Testis (tissue), 2 donors: ENCODE measurements around the gene SLC24A1.

Source experiments
- CTCF ChIP-seq, 3 experiments: fragments of 450-650 bp in 2 of 3; fragments of 200-600 bp in 1 of 3; sonication (generic) in 1 of 3; IDR thresholded peaks; one replicate each; pipeline ENCODE4 v1.5.1; 2016 to 2019; ENCODE audit warnings: antibody characterized with exemption in 3 of 3, mild to moderate bottlenecking in 2 of 3, moderate library complexity in 1 of 3
- POLR2A ChIP-seq: fragments of 450-650 bp; IDR thresholded peaks from one replicate; pipeline ENCODE4 v1.6.1; 2017; ENCODE audit warnings: antibody characterized with exemption, mild to moderate bottlenecking, moderate library complexity

GRCh38 chr15:65638109-65638508 is 16.4 kb downstream of the SLC24A1 start:
- TF ChIP-seq CTCF (IDR thresholded peaks at IDR 0.05) (no peak), POLR2A (no peak)
